Measurements from ENCODE around the gene ESPN. TPM values are rescaled to one million over a fixed set of nuclear protein-coding genes. Genes with fewer than 3 reads are reported as not detected.
"Not testable (repeated sequence)": the region's sequence is repeated elsewhere in the genome, so short reads cannot be mapped to it uniquely, and the experiment has no call there.

ESPN gene
- total and polyA plus RNA-seq, 12 donors = 0.16 to 10.8 (median 6.1) TPM

DNA sequence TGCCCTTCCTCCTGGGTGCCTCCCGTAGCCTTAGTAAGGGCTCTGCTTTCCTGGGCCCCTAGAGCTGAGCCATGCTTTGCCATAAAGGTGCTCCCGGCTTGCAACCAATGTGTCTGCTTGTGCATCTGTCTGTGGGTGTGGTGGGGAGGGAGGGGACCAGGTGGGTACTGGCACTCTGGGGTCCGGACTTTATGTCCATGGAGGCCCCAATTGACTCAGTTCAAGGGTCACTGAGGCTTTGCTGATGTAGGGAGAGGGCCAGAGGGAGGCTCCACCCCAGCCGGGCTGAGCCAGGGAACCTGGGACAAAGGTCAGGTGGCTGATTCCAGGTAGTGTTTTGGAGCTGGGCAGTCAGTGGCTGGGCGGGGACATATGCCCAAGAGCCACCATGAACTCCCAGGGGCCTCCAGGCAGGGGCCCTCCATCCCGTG lies 26.4 kb downstream of the ESPN start:
- intact Hi-C loops (cut with DNase I) = no loop called here
- DNase-seq = no peak
- H3K4me3 ChIP-seq = no peak overlapping the region
- H3K36me3 ChIP-seq (replicated peaks in 1 of 2) = no peaks in the 10 kb centered on the region
- 56 to 76% (median 62%) methylated on average over 3 to 6 of the region's 6 CpGs for WGBS, 4 donors
- peaks cover 72% of the 10 kb centered on the region for H3K27me3 ChIP-seq
- TF ChIP-seq POLR2A (IDR thresholded peaks at IDR 0.05) (no peak), CTCF (IDR thresholded peaks at IDR 0.05) (no peak)
- H3K27ac ChIP-seq = no peak overlapping the region
- H3K4me1 ChIP-seq (replicated peaks in 1 of 2) = no peaks in the 10 kb centered on the region
- H3K9me3 ChIP-seq (replicated peaks in 1 of 3) = no peaks in the 10 kb centered on the region

- H3K36me3 ChIP-seq (replicated peaks in 1 of 2); DNase-seq; H3K27ac ChIP-seq; H3K4me3 ChIP-seq; H3K9me3 ChIP-seq (replicated peaks in 1 of 3); H3K4me1 ChIP-seq (replicated peaks in 1 of 2); intact Hi-C loops (cut with DNase I): not testable (repeated sequence)
- peaks cover 57% of the 10 kb centered on the region for H3K27me3 ChIP-seq
- 10 to 45% (median 17%) methylated on average over 4 to 85 of the region's 85 CpGs for WGBS, 4 donors
These were observed 29.6 kb downstream of the ESPN start for GRCh38 chr1:6453895-6454855.

GRCh38 chr1:6454856-6455751 lies 30.5 kb downstream of the ESPN start:
- no peaks in the 10 kb centered on the region for H3K36me3 ChIP-seq (replicated peaks in 1 of 2)
- H3K4me3 ChIP-seq = no peak overlapping the region
- intact Hi-C loops (cut with DNase I) = no loop called here
- no peak overlapping the region for H3K27ac ChIP-seq
- H3K4me1 ChIP-seq (replicated peaks in 1 of 2) = peaks cover 0 to 3% of the 10 kb centered on the region in 2 donors
- H3K27me3 ChIP-seq = peaks cover 47% of the 10 kb centered on the region
- DNase-seq = no peak
- H3K9me3 ChIP-seq (replicated peaks in 1 of 3) = no peaks in the 10 kb centered on the region
- WGBS, 4 donors = 3 to 26% (median 5%) methylated on average over 25 to 115 of the region's 115 CpGs; no CpG with 5 or more reads in 1 of the 4 donors
- no peak for TF ChIP-seq CTCF (IDR thresholded peaks at IDR 0.05)
- TF ChIP-seq POLR2A (IDR thresholded peaks at IDR 0.05) = no peak

DNA sequence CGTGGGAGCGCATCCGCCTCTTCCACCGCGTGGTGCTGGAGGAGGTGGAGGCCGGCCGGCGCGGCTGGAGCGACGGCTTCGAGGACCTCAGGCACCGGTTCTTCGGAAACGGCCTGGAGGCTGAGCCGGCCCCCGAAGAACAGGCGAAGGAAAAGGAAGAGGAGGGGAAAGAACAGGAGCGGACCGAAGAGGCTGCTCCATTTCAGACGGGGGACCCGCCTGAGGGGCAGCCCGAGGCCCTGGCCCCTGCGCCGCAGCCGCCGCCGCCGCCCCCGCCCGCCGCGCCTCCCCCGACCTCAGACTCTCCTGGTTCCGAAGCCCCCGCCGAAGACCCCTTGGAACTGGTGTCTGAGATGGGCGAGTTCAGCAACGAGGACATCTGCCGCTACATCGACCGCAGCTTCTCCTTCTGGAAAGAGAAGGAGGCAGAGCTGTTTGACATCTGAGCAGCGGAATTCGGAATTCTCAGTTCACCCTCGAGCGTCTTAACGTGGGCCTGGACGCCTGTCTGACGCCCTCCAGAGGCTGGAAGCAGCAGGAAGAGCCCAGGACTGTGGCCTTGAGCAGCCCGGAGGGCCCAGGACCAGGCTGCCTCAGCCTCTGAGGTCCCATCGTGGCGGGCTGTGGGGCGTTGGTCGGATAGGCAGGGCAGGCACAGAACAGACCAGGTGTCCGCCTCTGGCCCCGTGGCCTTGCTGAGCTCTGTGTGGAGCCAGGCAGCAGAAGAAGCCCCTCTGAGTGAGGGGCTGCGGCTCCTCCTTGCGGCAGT lies 31.4 kb downstream of the ESPN start:
- H3K9me3 ChIP-seq (replicated peaks in 1 of 3); H3K36me3 ChIP-seq (replicated peaks in 1 of 2); intact Hi-C loops (cut with DNase I); H3K4me3 ChIP-seq; H3K27ac ChIP-seq; DNase-seq; H3K4me1 ChIP-seq (replicated peaks in 1 of 2): not testable (repeated sequence)
- peaks cover 46% of the 10 kb centered on the region for H3K27me3 ChIP-seq
- 12 to 46% (median 28%) methylated on average over 19 to 58 of the region's 58 CpGs for WGBS, 4 donors

Measured in adrenal gland (tissue), 12 donors.